Thoracic aorta endothelial cell (primary cell): ENCODE data around the gene NDUFB4. TPM values are rescaled to one million over a fixed set of nuclear protein-coding genes. Genes with fewer than 3 reads are reported as not detected.

Experiments
- total RNA-seq: library from RNA; depleted of rRNA; stranded (reverse); fragments of >200 nt; gene quantifications from 2 replicates; pipeline ENCODE4 v1.2.3, GENCODE V29; 2012

The NDUFB4 gene
- total RNA-seq = 58.4 and 120 TPM in 2 replicates

DNA sequence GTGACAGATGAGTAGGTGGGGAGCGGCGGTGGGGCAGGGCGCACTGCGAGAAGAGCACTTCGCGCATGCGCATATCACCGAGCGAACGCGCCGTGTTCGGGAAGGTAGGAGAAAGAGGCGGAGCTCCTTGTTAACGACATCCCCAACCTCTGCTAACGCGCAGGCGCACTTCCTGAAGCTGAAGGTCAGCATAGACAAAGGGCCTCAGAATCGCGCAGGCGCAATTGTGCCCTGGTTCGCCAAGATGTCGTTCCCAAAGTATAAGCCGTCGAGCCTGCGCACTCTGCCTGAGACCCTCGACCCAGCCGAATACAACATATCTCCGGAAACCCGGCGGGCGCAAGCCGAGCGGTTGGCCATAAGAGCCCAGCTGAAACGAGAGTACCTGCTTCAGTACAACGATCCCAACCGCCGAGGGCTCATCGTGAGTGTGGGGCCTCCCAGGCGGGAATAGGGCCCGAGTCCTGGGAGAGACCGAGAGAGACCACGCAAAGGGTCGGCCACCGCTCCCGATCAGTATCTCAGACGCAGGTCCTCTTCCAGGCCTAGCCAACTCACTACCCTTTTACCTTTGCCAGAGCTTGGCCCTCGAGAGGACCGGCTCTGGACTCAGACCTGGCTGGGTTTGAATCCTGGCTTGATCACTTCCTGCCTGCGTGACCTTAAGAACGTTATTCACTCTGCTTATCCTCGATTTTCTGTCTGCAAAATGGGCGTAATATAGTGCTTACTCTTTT is at the start of gene NDUFB4:
Gene NDUFB4, plus strand, starts transcription at position 221 of the 737 bp plus-strand sequence. Its CDS starts 24 bp downstream, at position 245.

Other genes with a start within 250 kb of the NDUFB4 start
- gene LRRC58, start 247.0 kb upstream of the NDUFB4 start, total RNA-seq = 41.9 and 51.4 TPM in 2 replicates
- 505 and 672 TPM in 2 replicates for gene FSTL1, start 145.3 kb upstream of the NDUFB4 start, total RNA-seq
- gene HGD, start 85.9 kb downstream of the NDUFB4 start, total RNA-seq = 0.13 and 0.14 TPM in 2 replicates
- gene RABL3, start 146.2 kb downstream of the NDUFB4 start, total RNA-seq = 16.8 and 20.5 TPM in 2 replicates
- gene GTF2E1, start 146.4 kb downstream of the NDUFB4 start, total RNA-seq = 26.1 and 36.6 TPM in 2 replicates